ENCODE data around the gene C13orf46.

Gene C13orf46

DNA sequence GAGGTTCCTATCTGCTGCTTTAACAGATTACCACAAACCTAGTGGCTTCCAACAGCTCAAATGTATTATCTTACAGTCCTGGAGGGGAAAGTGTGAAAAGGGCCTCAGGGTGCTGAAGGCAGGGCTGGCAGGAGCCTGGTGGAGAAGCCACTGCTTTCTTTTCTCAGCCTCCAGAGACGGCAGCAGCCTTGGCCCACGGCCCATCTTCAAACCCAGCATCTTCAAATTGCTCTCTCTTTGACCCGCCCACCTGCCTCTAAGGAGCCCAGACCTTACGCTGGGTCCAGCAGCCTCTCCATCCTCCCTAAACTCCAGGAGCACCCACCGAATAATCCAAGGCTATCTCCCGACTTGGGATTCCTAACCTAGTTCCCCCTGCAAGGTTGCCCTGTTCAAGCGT is 35.6 kb downstream of the C13orf46 start:
- DNase-seq (ENCODE audit: low spot score), result no peak

GRCh38 chr13:113937527-113938180 is 36.2 kb downstream of the C13orf46 start:
- DNase-seq (ENCODE audit: low spot score), result no peak

- no peak for DNase-seq (ENCODE audit: low spot score)
Observed at GRCh38 chr13:113937073-113937472, 36.8 kb downstream of the C13orf46 start.

DNA sequence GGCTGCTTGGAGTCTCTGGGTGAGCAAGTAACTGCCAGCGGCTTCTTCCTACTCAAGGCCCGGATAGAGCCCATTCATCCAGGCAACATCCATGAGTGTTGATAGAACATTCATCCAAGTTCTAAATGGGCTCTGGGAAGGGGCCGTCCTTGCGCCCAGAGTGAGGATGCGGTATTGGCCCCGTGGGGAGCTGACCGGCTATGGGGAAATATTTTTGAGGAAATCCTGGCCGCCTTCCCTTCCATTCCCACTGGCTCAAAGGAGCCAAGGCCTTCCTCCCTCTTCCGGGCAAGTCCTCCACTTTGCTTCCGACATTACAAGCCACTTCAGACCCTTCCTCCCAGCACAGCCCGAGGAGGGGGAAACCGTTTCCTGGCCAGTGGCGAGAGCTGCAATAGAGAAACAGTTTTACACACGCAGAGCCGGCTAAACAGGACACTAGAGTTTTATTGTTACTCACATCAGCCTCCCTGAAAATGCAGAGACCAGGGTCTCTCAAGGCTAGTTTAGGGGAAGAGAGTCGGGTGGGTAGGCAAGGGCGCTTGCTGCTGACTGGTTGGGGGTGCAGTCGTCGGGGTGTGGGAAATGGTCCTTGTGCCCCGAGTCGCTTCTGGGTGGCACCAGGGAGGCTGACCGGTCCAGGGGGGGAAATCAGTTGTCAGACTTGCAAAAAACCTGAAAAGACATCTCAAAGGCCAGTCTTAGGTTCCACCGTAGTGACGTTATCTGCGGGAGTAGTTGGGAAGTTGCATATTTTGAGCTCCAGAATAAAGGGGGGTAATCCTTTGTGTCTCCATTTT is 37.5 kb downstream of the C13orf46 start:
- no peak for DNase-seq (ENCODE audit: low spot score)

GRCh38 chr13:113935001-113935844 is 38.7 kb downstream of the C13orf46 start:
- DNase-seq (ENCODE audit: low spot score), result no peak

- no peak for DNase-seq (ENCODE audit: low spot score)
Observed at GRCh38 chr13:113934576-113934975, 39.3 kb downstream of the C13orf46 start.

DNA sequence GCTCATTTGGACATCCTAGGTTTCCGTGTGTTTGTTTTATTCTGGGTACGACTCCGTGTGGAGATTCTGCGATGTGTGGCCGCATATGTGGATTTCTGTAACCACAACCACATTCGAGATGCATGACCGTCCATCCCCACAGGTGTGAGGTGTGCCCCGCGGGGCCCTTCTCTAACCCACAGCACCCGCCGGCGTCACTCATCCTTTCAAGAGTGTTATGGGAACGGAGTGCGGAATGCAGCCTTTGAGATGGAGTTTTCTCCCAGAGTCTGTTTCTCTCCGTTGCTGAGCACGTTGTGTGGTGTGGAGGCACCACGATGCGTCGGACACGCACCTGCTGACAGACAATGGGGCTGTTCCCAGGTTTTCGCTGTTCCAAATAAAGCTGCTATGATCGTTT is 40.0 kb downstream of the C13orf46 start:
- DNase-seq (ENCODE audit: low spot score), result no peak

GRCh38 chr13:113931841-113932459 is 41.9 kb downstream of the C13orf46 start:
- no peak for DNase-seq (ENCODE audit: low spot score)

DNA sequence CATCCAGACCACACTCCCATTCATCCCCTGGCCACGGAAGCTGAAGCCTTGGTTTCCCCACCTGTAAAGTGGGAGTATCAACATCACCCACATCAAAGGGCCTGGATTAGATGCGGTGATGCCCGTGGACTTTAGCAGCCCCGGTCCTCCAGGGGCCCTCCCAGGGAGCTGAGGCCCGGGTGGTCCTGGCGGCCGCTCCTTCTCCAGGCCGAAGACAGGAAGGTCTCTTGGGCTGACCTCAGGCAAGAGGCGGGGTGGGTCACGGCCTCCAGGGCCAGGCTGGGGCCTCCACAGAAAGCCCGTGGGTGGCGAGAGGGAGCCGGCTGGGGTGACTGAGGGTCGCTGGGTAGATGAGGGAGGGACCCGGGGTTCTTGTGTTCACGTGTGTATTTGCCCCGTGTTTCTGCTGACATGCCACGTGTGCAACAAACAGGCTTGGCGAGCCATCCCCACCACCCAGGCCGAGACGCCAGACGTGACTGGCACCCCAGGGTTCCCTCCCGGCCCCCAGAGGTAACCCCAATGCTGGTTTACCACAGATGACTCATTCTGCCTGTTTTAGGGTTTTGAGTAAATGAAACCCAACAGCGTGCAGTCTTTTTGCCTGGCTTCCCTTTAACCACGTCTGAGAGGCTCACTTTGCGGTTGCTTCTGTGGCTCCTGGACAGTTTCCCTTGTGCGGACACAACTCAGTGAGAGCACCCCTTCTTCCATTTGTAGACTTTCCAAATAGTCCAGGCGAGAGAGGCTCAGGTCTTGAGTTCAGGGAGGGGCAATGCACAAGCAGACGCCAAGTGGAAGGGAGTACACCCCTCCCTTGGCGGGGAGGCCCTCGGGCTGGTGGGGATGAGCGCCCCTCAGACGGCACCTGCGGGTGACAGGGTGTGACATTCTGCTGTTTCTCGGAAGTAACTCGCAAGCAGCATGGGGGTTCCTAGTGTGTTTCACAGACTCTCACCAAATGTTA is 42.9 kb downstream of the C13orf46 start:
- DNase-seq (ENCODE audit: low spot score), result no peak

DNA sequence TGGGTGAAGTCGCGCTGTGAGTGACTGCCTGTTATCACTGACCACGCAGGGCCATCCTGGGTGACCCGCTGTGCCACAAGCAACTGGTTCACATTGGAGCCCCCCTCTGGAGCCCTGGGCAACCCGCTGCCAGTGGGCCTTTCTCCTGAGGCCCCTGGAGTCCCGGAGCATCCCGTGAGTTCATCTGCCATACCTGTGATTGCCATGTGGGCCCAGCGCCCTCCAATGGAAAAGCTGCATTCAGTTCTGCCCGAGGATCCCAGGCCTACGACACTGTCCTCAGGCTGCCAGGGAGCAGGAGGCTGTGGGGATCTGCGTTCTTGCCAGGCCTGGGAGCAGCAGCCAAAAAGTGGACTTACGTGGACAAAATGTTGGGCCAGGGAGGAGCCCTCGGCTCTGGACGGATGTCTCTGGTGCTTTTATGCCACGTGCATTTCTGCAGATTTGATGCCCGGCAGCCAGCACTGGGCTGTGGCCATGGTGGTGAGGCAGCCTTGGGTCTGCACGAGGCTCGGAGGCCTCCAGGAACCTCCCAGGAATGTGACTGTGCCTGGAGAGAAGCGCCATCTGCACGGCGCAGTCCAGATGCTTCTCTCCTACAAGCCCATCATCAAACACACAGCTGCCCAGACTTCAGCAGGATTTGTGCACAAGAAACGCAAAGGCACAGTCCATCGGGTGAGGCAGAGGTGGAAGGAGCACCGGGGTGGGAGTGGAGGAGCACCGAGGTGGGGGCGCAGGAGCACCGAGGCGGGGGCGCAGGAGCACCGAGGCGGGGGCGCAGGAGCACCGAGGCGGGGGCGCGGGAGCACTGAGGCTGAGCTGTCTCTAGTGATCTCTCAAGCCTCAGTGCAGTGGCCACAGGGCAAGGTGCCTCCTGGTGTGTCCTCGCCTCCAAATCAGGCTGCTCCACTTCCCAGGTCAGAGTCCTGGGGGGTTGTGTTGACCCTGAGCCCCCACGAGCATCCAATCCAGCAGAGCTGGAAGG is 44.0 kb downstream of the C13orf46 start:
- DNase-seq (ENCODE audit: low spot score), result no peak

- DNase-seq (ENCODE audit: low spot score), result no peak
Observed at GRCh38 chr13:113928685-113929627, 44.9 kb downstream of the C13orf46 start.

GRCh38 chr13:113927661-113928581 is 46.0 kb downstream of the C13orf46 start:
- DNase-seq (ENCODE audit: low spot score), result no peak

GRCh38 chr13:113926951-113927660 is 46.8 kb downstream of the C13orf46 start:
- DNase-seq (ENCODE audit: low spot score), result no peak

- DNase-seq (ENCODE audit: low spot score), result no peak
Observed at GRCh38 chr13:113926301-113926761, 47.5 kb downstream of the C13orf46 start.

- DNase-seq (ENCODE audit: low spot score), result no peak
Observed at GRCh38 chr13:113924184-113924901, 49.5 kb downstream of the C13orf46 start.
